ENCODE results near the gene ITGAD.

The ITGAD gene

GRCh38 chr16:31453255-31454204, 60.4 kb downstream of the ITGAD start (continued):
- TF ChIP-seq ZNF138 (tag by site-specific recombination; IDR thresholded peaks at IDR 0.05; ENCODE audit: borderline replicate concordance) (no peak), ZBTB11 (tag by site-specific recombination; conservative IDR thresholded peaks at IDR 0.05; ENCODE audit: low read depth) (no peak), ZBTB20 (tag by site-specific recombination; IDR thresholded peaks at IDR 0.05) (peak; percentile 74), ZBTB21 (tag by site-specific recombination; IDR thresholded peaks at IDR 0.05) (peak; percentile 89), PRDM1 (tag by site-specific recombination; IDR thresholded peaks at IDR 0.05) (peak; percentile 98), ZSCAN23 (tag by site-specific recombination; IDR thresholded peaks at IDR 0.05) (peak; percentile 46; the same call in 1 of the 2 replicates), ZXDB (tag by site-specific recombination; IDR thresholded peaks at IDR 0.05) (peak; percentile 80), ZNF645 (tag by site-specific recombination; IDR thresholded peaks at IDR 0.05) (0 out of 2 replicates have a peak, but pooled peaks have one; percentile 48), ZNF558 (tag by site-specific recombination; IDR thresholded peaks at IDR 0.05) (peak; percentile 48; the same call in 1 of the 2 replicates), ZNF146 (tag by site-specific recombination; IDR thresholded peaks at IDR 0.05) (peak; percentile 68), ZNF747 (tag by site-specific recombination; IDR thresholded peaks at IDR 0.05) (no peak), BCL11A (tag by site-specific recombination; IDR thresholded peaks at IDR 0.05; ENCODE audit: low read depth) (peak; percentile 68; the same call in 1 of the 2 replicates), PATZ1 (tag by site-specific recombination; IDR thresholded peaks at IDR 0.05) (peak; percentile 94), ZNF76 (tag by site-specific recombination; IDR thresholded peaks at IDR 0.05; ENCODE audit: borderline replicate concordance, low read depth) (peak; percentile 59), PRDM2 (tag by site-specific recombination; IDR thresholded peaks at IDR 0.05; ENCODE audit: borderline replicate concordance) (no peak), TSHZ1 (tag by site-specific recombination; IDR thresholded peaks at IDR 0.05; ENCODE audit: borderline replicate concordance) (0 out of 2 replicates have a peak, but pooled peaks have one; percentile 4), ZNF629 (tag by site-specific recombination; IDR thresholded peaks at IDR 0.05) (peak; percentile 92), ZNF324 (tag by site-specific recombination; IDR thresholded peaks at IDR 0.05) (peak; percentile 77; the same call in 1 of the 2 replicates), GFI1B (tag by site-specific recombination; IDR thresholded peaks at IDR 0.05) (no peak), ZNF530 (tag by site-specific recombination; IDR thresholded peaks at IDR 0.05; ENCODE audit: low read depth) (0 out of 2 replicates have a peak, but pooled peaks have one; percentile 4), ZNF48 (tag by site-specific recombination; IDR thresholded peaks at IDR 0.05) (no peak), ZNF529 (tag by site-specific recombination; IDR thresholded peaks at IDR 0.05; ENCODE audit: insufficient replicate concordance) (no peak)
